ENCODE results near the gene RTTN. TPM values are rescaled to one million over a fixed set of nuclear protein-coding genes. Genes with fewer than 3 reads are reported as not detected.

RTTN gene
- total RNA-seq, 2 experiments from 2014 or later: 30.3 to 42.3 TPM

DNA sequence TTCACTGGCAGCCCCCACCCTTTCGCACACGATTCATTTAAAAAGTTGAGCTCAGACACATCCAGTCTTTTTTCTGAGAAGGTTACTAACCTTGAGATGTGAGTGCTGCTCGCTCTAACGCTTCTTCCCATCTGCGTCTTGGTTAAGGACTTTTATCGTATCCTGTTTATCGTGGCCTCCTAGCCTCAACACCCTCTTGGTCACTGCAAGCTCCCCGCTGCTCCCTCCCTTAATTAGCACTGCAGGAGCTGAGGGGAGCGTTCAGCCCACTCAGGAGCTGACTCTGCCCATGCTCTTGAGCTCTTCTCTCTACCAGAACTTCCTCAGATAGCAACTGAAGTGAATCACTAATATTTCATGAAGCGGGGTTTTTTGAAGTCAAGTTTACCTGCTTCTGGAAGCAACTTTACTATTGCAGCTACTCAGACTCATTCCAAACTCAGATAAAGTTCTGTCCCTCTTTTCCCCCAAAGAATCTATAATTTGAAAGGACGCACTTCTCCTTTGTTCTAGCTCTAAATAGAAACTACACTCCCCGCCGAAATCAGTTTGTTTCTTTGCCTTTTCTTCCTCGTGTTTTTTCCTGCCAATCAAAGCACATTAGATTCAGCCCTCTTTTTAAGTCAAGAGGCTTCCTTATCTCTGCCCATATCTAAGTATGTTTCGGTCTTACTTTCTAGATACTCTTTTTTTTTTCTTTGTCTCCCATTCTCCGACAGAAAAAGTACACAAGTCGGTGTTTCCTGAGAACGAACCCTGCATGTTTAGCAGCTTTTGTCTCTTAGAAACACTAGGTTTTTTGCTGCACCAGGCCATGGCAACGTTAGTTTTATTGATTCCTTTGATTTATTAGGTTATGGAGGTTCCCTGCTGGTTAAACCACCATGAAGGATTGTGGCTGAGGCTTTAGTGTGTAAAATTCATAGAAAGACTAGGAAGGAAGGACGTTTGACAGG, 248.5 kb downstream of the RTTN start:
- Mint-ChIP-seq H3K27me3 (no peaks in the 10 kb centered on the region), H3K36me3 (peaks cover 20% of the 10 kb centered on the region), H3K4me3 (no peak overlapping the region), H3K4me1 (peaks cover 31% of the 10 kb centered on the region), H3K27ac (no peak overlapping the region), H3K9me3 (ENCODE audit: low read depth) (no peaks in the 10 kb centered on the region)
- ATAC-seq (peak; percentile 29), DNase-seq (no peak)
- CTCF ChIA-PET: interaction anchor here (0.8 to 1.6 kb wide), 7 partner anchors 11 to 130 kb away, joined by 3 to 7 read pairs (median 4); no protein-coding TSS in a partner anchor

DNA sequence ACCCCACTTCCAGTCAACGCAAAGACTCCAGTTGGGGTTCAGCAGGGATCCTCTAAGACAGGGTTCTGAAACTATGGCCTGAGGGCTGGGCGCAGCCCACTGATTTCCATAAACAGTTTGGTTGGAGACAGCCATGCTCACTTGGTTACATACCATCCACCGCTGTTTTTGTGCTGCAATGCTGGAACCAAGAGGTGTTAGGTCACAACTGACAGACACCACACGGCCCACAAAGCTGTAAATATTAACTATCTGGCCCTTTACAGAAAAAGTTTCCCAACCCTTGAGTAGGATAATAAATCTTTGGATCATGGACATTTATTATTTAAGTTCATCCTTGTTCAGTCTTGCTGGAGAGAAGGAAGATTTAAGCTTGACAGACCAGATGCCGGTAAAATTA, 249.4 kb downstream of the RTTN start:
- H3K9me3 Mint-ChIP-seq (ENCODE audit: low read depth): no peaks in the 10 kb centered on the region
- H3K4me1 Mint-ChIP-seq: peaks cover 39% of the 10 kb centered on the region
- H3K27ac Mint-ChIP-seq: no peak overlapping the region
- H3K4me3 Mint-ChIP-seq: no peak overlapping the region
- peaks cover 24% of the 10 kb centered on the region for H3K36me3 Mint-ChIP-seq
- H3K27me3 Mint-ChIP-seq: no peaks in the 10 kb centered on the region
- CTCF ChIA-PET: interaction anchor here (0.8 to 1.6 kb wide), 7 partner anchors 11 to 131 kb away, joined by 3 to 7 read pairs (median 4); no protein-coding TSS in a partner anchor
- peak; percentile 37 for ATAC-seq
- DNase-seq: no peak

GRCh38 chr18:69954719-69955480, 250.6 kb downstream of the RTTN start:
- H3K9me3 Mint-ChIP-seq (ENCODE audit: low read depth): no peaks in the 10 kb centered on the region
- DNase-seq (no peak), ATAC-seq (peak; percentile 21)
- peaks cover 39% of the 10 kb centered on the region for H3K4me1 Mint-ChIP-seq
- no peak overlapping the region for H3K4me3 Mint-ChIP-seq
- peaks cover 24% of the 10 kb centered on the region for H3K36me3 Mint-ChIP-seq
- CTCF ChIA-PET: interaction anchor here (0.6 to 1.7 kb wide), 4 partner anchors 12 to 114 kb away, joined by 3 to 4 read pairs (median 3); no protein-coding TSS in a partner anchor
- no peak overlapping the region for H3K27ac Mint-ChIP-seq
- H3K27me3 Mint-ChIP-seq: no peaks in the 10 kb centered on the region

DNA sequence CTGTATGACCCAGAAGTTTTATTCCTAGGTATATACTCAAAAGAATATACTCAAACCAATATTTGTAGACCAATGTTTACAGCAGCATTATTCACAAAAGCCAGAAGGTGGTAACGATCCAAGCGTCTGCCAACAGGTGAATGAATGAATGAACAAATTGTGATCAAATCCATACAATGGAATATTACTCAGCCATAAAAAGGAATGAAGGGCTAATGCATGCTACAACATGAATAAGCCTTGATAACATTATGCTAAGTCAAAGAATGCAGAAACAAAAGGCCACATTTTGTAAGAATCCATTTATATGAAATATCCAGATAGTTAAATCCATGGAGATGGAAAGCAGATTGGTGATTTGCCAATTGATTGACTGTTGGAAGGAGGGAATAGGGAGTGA, 252.3 kb downstream of the RTTN start:
- Mint-ChIP-seq H3K4me3 (no peak overlapping the region), H3K27me3 (no peaks in the 10 kb centered on the region), H3K4me1 (peaks cover 28% of the 10 kb centered on the region), H3K36me3 (peaks cover 21% of the 10 kb centered on the region), H3K9me3 (ENCODE audit: low read depth) (no peaks in the 10 kb centered on the region), H3K27ac (no peak overlapping the region)
- CTCF ChIA-PET: no interaction called here
- ATAC-seq: no peak
- DNase-seq: no peak

Other genes with a start within 250 kb of the RTTN start
- 1 to 10 TPM in 1 of 2 experiments, under 1 TPM in 1; 0.79 to 2.4 TPM for gene SOCS6, start 83.4 kb upstream of the RTTN start, total RNA-seq